HG03025 (cell line): Measurements from ENCODE around the gene CFAP206.
"Not testable (repeated sequence)": the region's sequence is repeated elsewhere in the genome, so short reads cannot be mapped to it uniquely, and the experiment has no call there.

Experiments used
- ATAC-seq: cut with Tn5 transposase; IDR thresholded peaks from one replicate; pipeline ENCODE4 v1.9.1; 2021; ENCODE audit warnings: mild to moderate bottlenecking, moderate library complexity; ENCODE audit not compliant: unreplicated experiment, low FRiP score

The CFAP206 gene

GRCh38 chr6:87420360-87420759 is 12.6 kb downstream of the CFAP206 start:
- no peak for ATAC-seq

GRCh38 chr6:87421576-87421975 is 13.8 kb downstream of the CFAP206 start:
- no peak for ATAC-seq

GRCh38 chr6:87426789-87427188 is 19.0 kb downstream of the CFAP206 start:
- ATAC-seq, result no peak

- ATAC-seq, result no peak
Measured at GRCh38 chr6:87430499-87430898, 22.7 kb downstream of the CFAP206 start.

- ATAC-seq, result no peak
Measured at GRCh38 chr6:87431263-87431662, 23.5 kb downstream of the CFAP206 start.

- ATAC-seq, result no peak
Measured at GRCh38 chr6:87436435-87436834, 28.7 kb downstream of the CFAP206 start.

GRCh38 chr6:87441711-87442110 is 33.9 kb downstream of the CFAP206 start:
- ATAC-seq, result no peak

GRCh38 chr6:87444362-87444761 is 36.6 kb downstream of the CFAP206 start:
- no peak for ATAC-seq

GRCh38 chr6:87465051-87465450 is 57.3 kb downstream of the CFAP206 start:
- ATAC-seq, result no peak

- ATAC-seq, result peak; percentile 97
Measured at GRCh38 chr6:87472525-87473418, 65.0 kb downstream of the CFAP206 start, which contains the start of gene SLC35A1. Gene SLC35A1, plus strand, starts transcription at chr6:87472974. Its CDS starts 30 bp downstream, at chr6:87473004.

- ATAC-seq, result peak; percentile 77
Measured at GRCh38 chr6:87473419-87473903, 65.7 kb downstream of the CFAP206 start.

GRCh38 chr6:87481931-87482330 is 74.2 kb downstream of the CFAP206 start:
- ATAC-seq, result no peak

GRCh38 chr6:87482366-87482765 is 74.6 kb downstream of the CFAP206 start:
- ATAC-seq, result no peak

- ATAC-seq, result no peak
Measured at GRCh38 chr6:87483929-87484328, 76.2 kb downstream of the CFAP206 start.

GRCh38 chr6:87484491-87484890 is 76.7 kb downstream of the CFAP206 start:
- ATAC-seq, result no peak

- no peak for ATAC-seq
Measured at GRCh38 chr6:87487555-87487954, 79.8 kb downstream of the CFAP206 start.

- ATAC-seq, result not testable (repeated sequence)
Measured at GRCh38 chr6:87489326-87489725, 81.6 kb downstream of the CFAP206 start.

- ATAC-seq, result peak; percentile 71
Measured at GRCh38 chr6:87494761-87495422, 87.1 kb downstream of the CFAP206 start.

GRCh38 chr6:87498048-87498447 is 90.3 kb downstream of the CFAP206 start:
- ATAC-seq, result no peak

- no peak for ATAC-seq
Measured at GRCh38 chr6:87501809-87502572, 94.2 kb downstream of the CFAP206 start.

GRCh38 chr6:87504441-87504840 is 96.7 kb downstream of the CFAP206 start:
- ATAC-seq, result no peak
